GM18498 (cell line): ENCODE data around the gene ETFB.
A peak's percentile ranks its signal among the peaks of the same experiment; 100 is the strongest.

ENCODE experiments used
- ATAC-seq: cut with Tn5 transposase; IDR thresholded peaks from one replicate; pipeline ENCODE4 v1.9.1; 2021; ENCODE audit warnings: mild to moderate bottlenecking, moderate library complexity; ENCODE audit not compliant: unreplicated experiment

ETFB gene

GRCh38 chr19:51352783-51353360 lies 13.3 kb downstream of the ETFB start:
- no peak for ATAC-seq

- no peak for ATAC-seq
Measured at GRCh38 chr19:51351266-51351990, 14.8 kb downstream of the ETFB start.

- no peak for ATAC-seq
Measured at GRCh38 chr19:51347209-51347928, 18.8 kb downstream of the ETFB start.

- ATAC-seq = no peak
Measured at GRCh38 chr19:51346742-51347141, 19.4 kb downstream of the ETFB start.

GRCh38 chr19:51345076-51345620 lies 21.0 kb downstream of the ETFB start:
- no peak for ATAC-seq

GRCh38 chr19:51342631-51343569 lies 23.3 kb downstream of the ETFB start:
- ATAC-seq = no peak

- no peak for ATAC-seq
Measured at GRCh38 chr19:51341976-51342580, 24.1 kb downstream of the ETFB start, which contains the start of gene VSIG10L. Gene VSIG10L, minus strand, starts transcription at chr19:51342139. Its CDS starts 15 bp downstream, at chr19:51342124.

GRCh38 chr19:51341066-51341465 lies 25.1 kb downstream of the ETFB start:
- no peak for ATAC-seq

GRCh38 chr19:51339687-51340656 lies 26.2 kb downstream of the ETFB start:
- ATAC-seq = peak; percentile 57

- ATAC-seq = peak; percentile 7
Measured at GRCh38 chr19:51339313-51339686, 26.9 kb downstream of the ETFB start.

GRCh38 chr19:51338563-51339312 lies 27.4 kb downstream of the ETFB start:
- peak; percentile 57 for ATAC-seq

GRCh38 chr19:51337861-51338562 lies 28.2 kb downstream of the ETFB start:
- ATAC-seq = no peak

- ATAC-seq = no peak
Measured at GRCh38 chr19:51337141-51337860, 28.9 kb downstream of the ETFB start.

GRCh38 chr19:51333836-51334460 lies 32.2 kb downstream of the ETFB start:
- no peak for ATAC-seq

- ATAC-seq = no peak
Measured at GRCh38 chr19:51331716-51332115, 34.5 kb downstream of the ETFB start.

- ATAC-seq = no peak
Measured at GRCh38 chr19:51331193-51331592, 35.0 kb downstream of the ETFB start.

GRCh38 chr19:51330366-51330765 lies 35.8 kb downstream of the ETFB start:
- ATAC-seq = no peak
